IMR-90 (cell line): ENCODE results near the gene DPF3. TPM values are rescaled to one million over a fixed set of nuclear protein-coding genes. Genes with fewer than 3 reads are reported as not detected.

Experiments
- ATAC-seq: fragments of 200-7000 bp; cut with Tn5 transposase; 2 replicates; pipeline ENCODE4 v1.9.1; 2020; ENCODE audit warnings: low read depth, mild to moderate bottlenecking, moderate library complexity
- BruUV-seq: library from RNA; stranded (reverse); fragments of 400-500 nt; replicated peaks from 2 replicates; lab custom pipeline; 2021; lab: Mats Ljungman, UMichigan
- CTCF ChIA-PET: fragments of 300-600 bp; formaldehyde crosslinking; extraction: SDS; loops from one replicate; lab custom pipeline; 2021; ENCODE audit warnings: antibody characterized with exemption; lab: Yijun Ruan, JAX
- POLR2A ChIA-PET: fragments of 300-600 bp; sonication (Branson Sonifier 250); formaldehyde crosslinking; loops from one replicate; lab custom pipeline; 2022; ENCODE audit warnings: antibody characterized with exemption; ENCODE audit not compliant: unreplicated experiment; lab: Charles Lee
- DNase-seq: peaks from one replicate; pipeline ENCODE4 v3.0.0; 2013
- H2AFZ ChIP-seq: replicated peaks from 2 replicates; pipeline ENCODE3; 2013; ENCODE audit warnings: low read length, mild to moderate bottlenecking; ENCODE audit not compliant: poor library complexity
- H2AK5ac ChIP-seq: 2 replicates; pipeline ENCODE4 v1.6.1; 2013; ENCODE audit warnings: low read depth, low read length, inconsistent platforms
- H2AK9ac ChIP-seq: replicated peaks from 2 replicates; pipeline ENCODE3; 2013; ENCODE audit warnings: mild to moderate bottlenecking, low read depth, low read length, moderate library complexity; ENCODE audit not compliant: poor library complexity
- H2BK120ac ChIP-seq: 2 replicates; pipeline ENCODE4 v1.6.1; 2013; ENCODE audit warnings: low read depth, low read length, inconsistent platforms
- H2BK15ac ChIP-seq: 3 replicates; pipeline ENCODE4 v1.6.1; 2013; ENCODE audit warnings: low read depth, low read length, inconsistent platforms
- H2BK20ac ChIP-seq: 2 replicates; pipeline ENCODE4 v1.6.1; 2013; ENCODE audit warnings: low read depth, mild to moderate bottlenecking, inconsistent platforms, low read length, moderate library complexity
- H2BK5ac ChIP-seq: 2 replicates; pipeline ENCODE4 v1.6.1; 2013; ENCODE audit warnings: mild to moderate bottlenecking, low read depth, low read length, inconsistent platforms; ENCODE audit not compliant: poor library complexity, severe bottlenecking
- H3K14ac ChIP-seq: replicated peaks from 2 replicates; pipeline ENCODE4 v1.6.1; 2013; ENCODE audit warnings: low read depth, low read length, inconsistent platforms
- H3K18ac ChIP-seq: 2 replicates; pipeline ENCODE4 v1.6.1; 2013; ENCODE audit warnings: low read depth, low read length, control low read depth
- H3K23ac ChIP-seq: 2 replicates; pipeline ENCODE4 v1.6.1; 2013; ENCODE audit warnings: low read depth, low read length, inconsistent platforms
- H3K27ac ChIP-seq: 2 replicates; pipeline ENCODE4 v1.5.1; 2013; ENCODE audit warnings: mild to moderate bottlenecking, control low read depth, low read length; ENCODE audit not compliant: insufficient read depth
- H3K27me3 ChIP-seq: 2 replicates; pipeline ENCODE4 v1.6.1; 2013; ENCODE audit warnings: low read length; ENCODE audit not compliant: control insufficient read depth, insufficient read depth
- H3K36me3 ChIP-seq: 2 replicates; pipeline ENCODE4 v1.6.1; 2013; ENCODE audit warnings: low read length, mixed read lengths; ENCODE audit not compliant: control insufficient read depth, insufficient read depth
- H3K4ac ChIP-seq: 2 replicates; pipeline ENCODE4 v1.6.1; 2013; ENCODE audit warnings: low read depth, low read length, inconsistent platforms
- H3K4me1 ChIP-seq: 2 replicates; pipeline ENCODE4 v1.6.1; 2013; ENCODE audit warnings: low read length, mixed read lengths; ENCODE audit not compliant: control insufficient read depth, insufficient read depth
- H3K4me2 ChIP-seq: 2 replicates; pipeline ENCODE4 v1.6.1; 2013; ENCODE audit warnings: low read depth, mild to moderate bottlenecking, control low read depth, low read length, moderate library complexity
- H3K4me3 ChIP-seq: 2 replicates; pipeline ENCODE4 v1.5.1; 2013; ENCODE audit warnings: low read depth, mild to moderate bottlenecking, control low read depth, low read length, moderate library complexity; ENCODE audit not compliant: insufficient read depth
- H3K56ac ChIP-seq: 2 replicates; pipeline ENCODE4 v1.6.1; 2013; ENCODE audit warnings: low read length, inconsistent platforms; ENCODE audit not compliant: insufficient read depth; ENCODE audit errors: extremely low read depth
- H3K79me1 ChIP-seq, 2 experiments: 2 replicates each; pipeline ENCODE4 v1.6.1; 2013; ENCODE audit warnings: low read length in 2 of 2, inconsistent platforms in 1 of 2, low read depth in 1 of 2
- H3K9ac ChIP-seq: 2 replicates; pipeline ENCODE4 v1.6.1; 2013; ENCODE audit warnings: low read depth, low read length, control low read depth
- H3K9me1 ChIP-seq: 2 replicates; pipeline ENCODE4 v1.6.1; 2013; ENCODE audit warnings: low read length, inconsistent platforms; ENCODE audit not compliant: insufficient read depth
- H3K9me3 ChIP-seq: 2 replicates; pipeline ENCODE4 v1.6.1; 2013; ENCODE audit warnings: low read length; ENCODE audit not compliant: control insufficient read depth, insufficient read depth
- H4K20me1 ChIP-seq: 2 replicates; pipeline ENCODE4 v1.6.1; 2013; ENCODE audit warnings: low read length, inconsistent platforms; ENCODE audit not compliant: insufficient read depth
- H4K5ac ChIP-seq: 2 replicates; pipeline ENCODE4 v1.6.1; 2013; ENCODE audit warnings: mild to moderate bottlenecking, low read depth, low read length, control low read depth
- H4K8ac ChIP-seq, 2 experiments: 2 replicates each; pipeline ENCODE4 v1.6.1; 2013; ENCODE audit warnings: low read depth in 2 of 2, low read length in 2 of 2, control low read depth in 1 of 2, inconsistent platforms in 1 of 2
- H4K91ac ChIP-seq: 2 replicates; pipeline ENCODE4 v1.6.1; 2013; ENCODE audit warnings: low read depth, low read length, inconsistent platforms; ENCODE audit not compliant: insufficient read depth
- CTCF ChIP-seq: conservative IDR thresholded peaks from 2 replicates; pipeline ENCODE4 v1.5.1; 2012; ENCODE audit warnings: mild to moderate bottlenecking, low read depth, low read length, improper control_type of control experiment
- ELK1 ChIP-seq: fragments of 150-350 bp; IDR thresholded peaks from 2 replicates; pipeline ENCODE4 v1.6.1; 2016; ENCODE audit warnings: low read depth, mild to moderate bottlenecking, low read length, moderate library complexity, borderline replicate concordance
- RCOR1 ChIP-seq: IDR thresholded peaks from 2 replicates; pipeline ENCODE4 v1.6.1; 2012; ENCODE audit warnings: mild to moderate bottlenecking, low read length, improper control_type of control experiment; ENCODE audit not compliant: insufficient replicate concordance
- WGBS, 2 experiments: methylation state at CpG; one replicate each; pipeline versions ENCODE4 v1.1.5 to v1.1.7; 2013; ENCODE audit warnings: missing lambda C conversion rate in 2 of 2; ENCODE audit not compliant: insufficient read length in 1 of 2; ENCODE audit errors: extremely low coverage in 2 of 2; 5-methylcytosine and 5-hydroxymethylcytosine counted together
- dilution Hi-C: fragments of 300-500 bp; cut with HindIII; formaldehyde crosslinking; loops from one replicate; pipeline ENCODE4 v1.14.3; 2018; ENCODE audit warnings: low sequenced_read_pairs; ENCODE audit not compliant: unreplicated experiment
- in situ Hi-C: fragments of 300-500 bp; cut with MboI; formaldehyde crosslinking; loops from 3 replicates; pipeline ENCODE4 v1.14.3; 2019; ENCODE audit warnings: low sequenced_read_pairs, inconsistent platforms, mixed read lengths
- intact Hi-C: fragments of 100-400 bp; cut with micrococcal nuclease; formaldehyde crosslinking; loops from 2 replicates; pipeline ENCODE4 v1.10.0; 2022
- polyA plus RNA-seq, 3 experiments: library from polyadenylated mRNA; depleted of rRNA; stranded (reverse); fragments of >200 nt; gene quantifications; 2 replicates each; pipeline ENCODE4 v1.2.3, GENCODE V29; 2012; ENCODE audit warnings: low replicate concordance in 1 of 3
- total RNA-seq: library from RNA; depleted of rRNA; stranded (reverse); fragments of >200 nt; gene quantifications from 2 replicates; pipeline ENCODE4 v1.2.3, GENCODE V29; 2012

DPF3 gene
- total and polyA plus RNA-seq, 2 of the 4 experiments (the other 2 are of a cell fraction) = 30.5 to 32.8 TPM

GRCh38 chr14:72578514-72578913 is 315.4 kb downstream of the DPF3 start:
- POLR2A ChIA-PET = interaction anchor here (0.5 kb wide), 1 partner anchor 94 kb away, joined by 4 read pairs; no protein-coding TSS in a partner anchor
- H3K4me1 ChIP-seq = peaks cover 4% of the 10 kb centered on the region
- H4K5ac ChIP-seq = no peak overlapping the region
- H2AK9ac ChIP-seq = no peak overlapping the region
- H3K27ac ChIP-seq = no peak overlapping the region
- H3K9ac ChIP-seq = no peak overlapping the region
- H4K91ac ChIP-seq = no peak overlapping the region
- H3K79me1 ChIP-seq = no peaks in the 10 kb centered on the region
- H3K4me3 ChIP-seq = no peak overlapping the region
- H3K23ac ChIP-seq = no peak overlapping the region
- ATAC-seq (no peak), DNase-seq (no peak)
- intact Hi-C loops = no loop called here
- no peak overlapping the region for H2AFZ ChIP-seq
- no peak overlapping the region for H4K8ac ChIP-seq
- CTCF ChIA-PET = no interaction called here
- no peak overlapping the region for H3K4me2 ChIP-seq
- H3K14ac ChIP-seq = no peak overlapping the region
- H2BK20ac ChIP-seq = no peak overlapping the region
- 0 out of 2 replicates have a peak, but pooled peaks cover 2% of the 10 kb centered on the region for H3K9me3 ChIP-seq
- TF ChIP-seq RCOR1 (no peak), ELK1 (no peak), CTCF (no peak)
- no peak overlapping the region for H2BK120ac ChIP-seq
- H2AK5ac ChIP-seq = no peak overlapping the region
- dilution Hi-C loops = no loop called here
- in situ Hi-C loops = no loop called here
- no peak overlapping the region for H3K18ac ChIP-seq
- no peak overlapping the region for H3K4ac ChIP-seq
- no peaks in the 10 kb centered on the region for H3K9me1 ChIP-seq
- H3K27me3 ChIP-seq = peaks cover 13% of the 10 kb centered on the region
- no peak overlapping the region for H2BK15ac ChIP-seq
- no peaks in the 10 kb centered on the region for H3K36me3 ChIP-seq
- H4K20me1 ChIP-seq = no peaks in the 10 kb centered on the region
- WGBS, 2 experiments = 100% methylated on average over 1 of the region's 5 CpGs; no CpG with 5 or more reads in 1 of the 2 experiments
- no peak overlapping the region for H3K56ac ChIP-seq
- no peak overlapping the region for H2BK5ac ChIP-seq
- no TSS peak for BruUV-seq
